NCI-H1105 treated with DMSO at 0.1 percent for 48 hours (cell line): ENCODE measurements around the gene APOBR.
"Not testable (repeated sequence)": the region's sequence is repeated elsewhere in the genome, so short reads cannot be mapped to it uniquely, and the experiment has no call there.

ENCODE experiments used
- DNase-seq: peaks from one replicate; lab custom pipeline; 2025; lab: John Stamatoyannopoulos, UW

APOBR gene, protein sequence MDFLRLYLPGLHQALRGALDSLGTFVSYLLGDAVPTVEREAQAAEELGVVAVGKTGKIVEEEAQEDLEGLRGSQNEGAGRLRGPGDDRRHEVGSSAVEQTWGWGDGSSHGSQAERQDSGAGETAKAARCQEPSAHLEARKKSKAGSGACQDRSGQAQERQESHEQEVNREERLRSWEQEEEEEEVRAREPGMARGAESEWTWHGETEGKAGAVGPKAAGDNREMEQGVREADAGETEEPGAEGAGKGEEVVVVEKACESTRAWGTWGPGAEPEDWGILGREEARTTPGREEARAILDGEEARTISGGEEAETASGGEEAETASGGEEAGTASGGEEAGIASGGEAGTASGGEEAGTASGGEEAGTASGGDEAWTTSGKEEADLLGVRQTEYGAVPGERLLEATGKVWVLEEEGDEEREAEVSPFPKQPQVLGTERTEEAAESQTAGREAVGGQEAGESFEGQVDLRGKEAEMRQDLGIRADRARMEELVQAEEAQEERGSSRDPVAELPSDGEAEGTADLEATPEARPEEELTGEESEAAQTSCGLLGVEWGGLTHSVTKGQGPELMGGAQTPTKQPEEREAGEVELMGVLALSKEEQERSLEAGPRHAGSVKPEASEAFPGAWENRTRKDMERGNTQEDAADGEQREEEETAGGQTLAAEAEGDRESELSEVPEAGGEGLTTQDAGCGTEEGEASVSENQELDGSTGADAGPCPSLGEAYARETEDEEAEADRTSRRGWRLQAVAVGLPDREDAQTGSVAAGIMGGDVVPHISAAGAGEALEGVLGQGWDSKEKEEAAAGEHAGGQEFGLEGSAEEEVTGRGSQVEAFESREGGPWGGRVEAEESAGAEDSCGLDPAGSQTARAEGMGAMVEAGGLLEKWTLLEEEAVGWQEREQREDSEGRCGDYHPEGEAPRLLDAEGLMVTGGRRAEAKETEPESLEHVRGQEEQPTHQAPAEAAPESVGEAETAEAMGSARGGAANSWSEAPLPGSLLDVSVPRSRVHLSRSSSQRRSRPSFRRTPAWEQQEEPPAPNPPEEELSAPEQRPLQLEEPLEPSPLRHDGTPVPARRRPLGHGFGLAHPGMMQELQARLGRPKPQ

DNA sequence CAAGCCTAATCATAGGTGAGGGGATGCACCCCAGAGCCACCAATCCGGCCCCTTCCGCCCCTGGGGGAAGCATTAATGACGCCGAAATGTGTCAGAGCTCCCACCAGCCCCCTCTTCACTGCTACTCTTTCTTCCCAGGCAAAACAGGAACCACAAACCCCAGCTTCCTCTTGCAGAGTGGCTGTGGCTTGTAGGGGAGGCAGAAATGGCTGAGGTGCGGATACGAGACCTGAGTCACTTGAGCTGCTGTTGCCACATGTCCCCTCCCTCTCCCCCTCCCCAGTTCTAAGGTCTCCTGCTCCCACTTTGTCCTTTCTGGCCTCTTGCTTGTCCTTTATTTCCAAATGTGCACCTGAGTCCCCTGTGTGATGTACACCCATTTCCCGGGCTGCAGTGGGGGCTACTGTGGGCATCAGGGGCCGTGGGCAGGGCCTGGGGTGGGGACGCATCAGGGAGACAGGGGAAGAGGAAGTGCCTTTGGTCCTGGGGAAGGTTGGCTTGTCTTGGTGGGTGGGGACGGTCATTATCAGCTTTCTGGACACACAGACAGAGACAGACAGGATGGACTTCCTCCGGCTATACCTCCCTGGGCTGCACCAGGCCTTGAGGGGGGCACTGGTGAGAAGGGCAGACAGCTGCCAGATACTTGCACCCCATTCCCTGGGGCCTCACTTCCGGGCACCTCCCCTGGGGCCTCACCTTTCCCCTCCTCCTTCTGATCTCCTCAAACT is at the start of gene APOBR:
APOBR (plus strand) TSS at position 523 of the 731 bp plus-strand sequence; CDS start at position 562, 39 bp downstream.
- no peak for DNase-seq

DNA sequence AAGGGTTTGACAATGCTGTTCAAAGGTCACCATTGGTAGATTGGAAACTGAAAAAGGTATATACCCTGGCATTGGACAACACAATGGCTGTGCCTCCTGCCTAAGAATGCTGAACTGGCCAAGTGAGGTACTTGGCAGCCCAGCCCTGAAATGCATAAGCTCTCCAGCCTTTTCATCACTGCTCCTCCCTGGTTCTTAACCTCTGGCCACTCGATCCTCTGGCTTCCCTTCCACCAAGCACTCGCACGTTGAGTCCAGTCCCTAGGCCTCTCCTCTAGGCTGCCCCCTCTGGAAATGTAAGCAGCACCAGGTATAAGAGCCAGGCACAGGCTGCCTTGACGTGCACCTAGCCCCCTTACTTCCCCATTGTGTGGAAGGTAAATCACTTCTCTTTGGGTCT is 48.1 kb upstream of the APOBR start:
- not testable (repeated sequence) for DNase-seq

DNA sequence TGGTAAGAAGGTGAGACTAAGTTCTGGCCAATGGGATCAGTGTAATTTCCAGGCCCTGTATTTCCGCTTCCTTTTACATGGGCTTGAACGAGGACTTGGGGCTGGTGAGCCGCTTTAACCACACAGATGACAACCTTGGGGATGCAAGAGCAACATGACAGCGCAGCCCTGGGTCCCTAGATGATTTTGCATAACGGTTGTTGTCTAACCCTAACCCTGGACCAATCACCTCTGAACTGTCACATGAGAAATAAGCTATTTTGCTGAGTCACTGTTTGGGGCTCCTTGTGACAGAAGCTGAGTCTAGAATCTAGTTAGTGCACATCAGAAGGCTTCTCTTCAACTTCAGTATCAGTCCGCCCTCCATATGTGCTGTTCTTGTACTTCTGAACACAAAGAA is 47.4 kb upstream of the APOBR start:
- not testable (repeated sequence) for DNase-seq

DNA sequence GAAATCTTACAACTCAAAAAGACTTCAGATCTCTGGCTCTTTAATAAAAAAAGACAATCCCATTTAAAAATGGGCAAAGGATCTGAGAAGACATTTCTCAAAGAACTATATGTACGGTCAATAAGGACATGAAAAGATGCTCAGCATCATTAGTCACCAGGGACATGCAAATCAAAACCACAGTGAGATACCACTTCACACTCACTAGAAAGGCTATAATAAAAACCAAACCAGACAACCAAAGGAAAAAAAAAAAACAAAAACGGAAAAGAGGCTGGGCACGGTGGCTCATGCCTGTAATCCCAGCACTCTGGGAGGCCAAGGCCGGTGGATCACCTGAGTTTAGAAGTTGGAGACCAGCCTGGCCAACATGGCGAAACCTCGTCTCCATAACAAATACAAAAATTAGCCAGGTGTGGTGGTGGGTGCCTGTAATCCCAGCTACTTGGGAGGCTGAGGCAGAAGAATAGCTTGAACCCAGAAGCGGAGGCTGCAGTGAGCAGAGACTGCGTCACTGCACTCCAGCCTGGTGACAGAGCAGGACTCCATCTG is 20.7 kb upstream of the APOBR start:
- DNase-seq, result no peak

DNA sequence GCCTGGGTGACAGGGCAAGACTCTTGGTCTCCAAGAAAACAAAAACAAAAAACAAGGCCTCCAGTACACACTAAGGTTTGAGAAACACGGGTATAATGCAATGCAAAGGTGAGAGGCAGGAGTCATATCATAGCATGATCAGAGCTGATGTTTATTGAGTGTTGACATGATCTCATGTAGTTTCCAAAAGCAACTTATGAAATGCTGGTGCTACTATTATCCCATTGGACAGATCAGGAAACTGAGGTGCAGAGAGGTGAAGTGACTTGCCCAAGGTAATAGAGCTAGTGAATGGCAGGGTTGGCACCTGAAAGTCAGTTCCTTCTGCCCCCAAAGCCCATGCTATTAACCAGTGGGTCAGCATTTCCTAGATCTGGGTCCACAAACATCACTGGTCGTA is 19.2 kb upstream of the APOBR start:
- no peak for DNase-seq

DNA sequence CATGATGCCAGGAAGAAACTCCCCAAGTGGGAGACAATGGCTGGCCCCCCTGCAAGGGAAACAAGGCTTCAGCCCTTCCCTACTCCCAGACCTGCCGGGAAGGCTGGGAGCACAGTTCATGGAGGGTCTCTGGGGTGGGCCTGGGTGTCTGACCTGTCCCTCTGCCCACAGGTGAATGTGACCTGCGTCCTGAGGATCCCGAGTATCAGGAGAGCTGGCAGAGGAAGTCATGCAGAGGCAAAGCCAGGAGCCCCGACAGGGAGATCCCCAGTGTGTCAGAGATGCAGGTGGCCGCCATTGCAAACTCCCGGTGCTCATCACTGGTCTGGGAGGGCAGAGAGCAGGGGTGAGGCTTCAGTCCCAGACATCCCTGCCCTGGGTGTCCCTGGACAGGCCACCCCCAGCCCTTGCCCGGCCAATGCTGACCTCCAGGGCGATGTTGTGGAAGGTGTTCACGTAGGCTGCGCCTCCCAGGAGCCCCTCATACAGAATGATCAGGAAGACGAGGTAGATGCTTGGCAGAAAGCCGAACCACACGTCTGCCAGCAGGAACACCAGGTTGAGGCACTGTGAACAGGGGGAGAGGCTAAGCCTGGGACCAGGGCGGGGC is 17.0 kb upstream of the APOBR start:
- no peak for DNase-seq

DNA sequence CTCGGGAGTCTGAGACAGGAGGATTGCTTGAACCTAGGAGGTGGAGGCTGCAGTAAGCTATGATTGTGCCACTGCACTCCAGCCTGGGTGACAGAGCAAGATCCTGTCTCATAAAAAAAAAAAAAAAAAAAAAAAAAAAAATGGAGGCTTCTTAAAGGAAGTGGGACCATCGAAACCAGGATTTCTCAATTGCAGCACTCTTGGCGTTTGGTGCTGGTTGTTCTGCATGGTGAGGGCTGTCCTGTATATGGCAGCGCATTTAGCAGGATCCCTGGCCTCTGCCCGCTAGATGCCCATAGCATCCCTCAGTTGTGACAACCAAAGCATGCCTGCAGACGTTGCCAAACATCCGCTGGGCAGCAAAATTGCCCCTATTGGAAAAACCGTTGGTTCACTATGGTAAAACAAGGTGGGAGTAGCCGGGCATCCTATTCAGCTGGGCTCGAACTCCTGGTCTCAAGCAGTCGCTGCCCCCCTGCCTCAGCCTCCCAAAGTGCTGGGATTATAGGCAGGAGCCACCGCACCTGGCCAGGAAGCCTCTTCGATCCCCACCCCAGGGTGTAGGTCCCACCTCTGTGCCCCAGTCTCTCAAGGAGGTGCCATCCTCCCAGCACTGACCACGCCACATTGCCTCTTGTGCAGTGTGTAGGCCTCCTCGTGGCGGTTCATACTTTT is 15.8 kb upstream of the APOBR start:
- DNase-seq, result no peak

DNA sequence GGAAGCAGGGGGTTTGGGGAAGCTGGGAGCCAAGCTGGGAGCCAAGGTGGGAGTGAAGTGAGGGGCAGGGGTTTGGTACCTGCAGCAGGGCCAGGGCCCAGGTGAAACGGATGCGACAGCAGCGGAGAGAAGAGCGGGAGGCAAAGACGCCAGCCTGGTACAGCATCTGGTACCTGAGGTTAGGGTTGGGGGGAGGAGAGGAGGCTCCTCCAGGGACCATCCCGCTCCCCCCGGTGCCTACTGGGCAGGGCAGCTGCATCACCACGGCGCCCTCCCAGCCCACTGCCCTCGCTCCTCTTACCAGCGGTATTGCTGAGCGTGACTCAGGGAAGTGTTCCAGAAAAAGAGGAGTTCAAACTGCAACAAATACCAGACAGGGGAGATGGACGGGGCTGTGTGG is 12.4 kb upstream of the APOBR start:
- DNase-seq, result no peak

DNA sequence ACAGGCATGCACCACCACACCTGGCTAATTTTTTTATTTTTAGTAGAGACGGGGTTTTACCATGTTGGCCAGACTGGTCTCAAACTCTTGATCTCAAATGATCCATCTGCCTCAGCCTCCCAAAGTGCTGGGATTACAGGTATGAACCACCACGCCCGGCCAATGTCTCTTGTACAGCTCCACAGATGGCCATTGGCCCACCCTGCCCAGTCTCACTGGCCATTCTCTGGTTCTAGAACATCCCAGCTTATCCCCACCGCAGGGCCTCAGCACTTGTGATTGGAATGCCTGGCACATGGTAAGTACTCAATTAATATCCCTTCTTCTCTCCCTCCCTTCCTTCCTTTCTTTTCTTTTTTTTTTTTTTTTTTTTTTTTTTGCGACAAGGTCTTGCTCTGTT is 11.1 kb upstream of the APOBR start:
- not testable (repeated sequence) for DNase-seq

DNA sequence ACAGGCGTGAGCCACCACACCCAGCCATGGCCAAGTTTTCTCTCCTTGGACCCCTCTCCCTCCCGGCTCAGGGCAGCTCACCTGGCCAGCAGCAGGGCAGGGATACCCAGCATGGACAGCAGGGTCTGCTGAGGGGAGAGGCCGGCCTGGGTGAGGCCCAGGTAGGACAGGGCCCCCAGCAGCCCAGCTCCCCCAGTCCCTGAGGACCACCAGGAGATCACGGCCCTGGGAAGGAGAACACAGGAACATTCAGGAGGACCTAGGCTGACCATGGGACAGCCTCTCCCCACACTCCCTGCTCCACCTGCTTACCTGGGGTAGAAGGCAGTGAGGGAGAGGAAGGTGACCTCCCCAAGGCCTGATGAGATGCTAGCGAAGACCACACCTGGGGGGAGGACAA is 8.2 kb upstream of the APOBR start:
- DNase-seq, result no peak

DNA sequence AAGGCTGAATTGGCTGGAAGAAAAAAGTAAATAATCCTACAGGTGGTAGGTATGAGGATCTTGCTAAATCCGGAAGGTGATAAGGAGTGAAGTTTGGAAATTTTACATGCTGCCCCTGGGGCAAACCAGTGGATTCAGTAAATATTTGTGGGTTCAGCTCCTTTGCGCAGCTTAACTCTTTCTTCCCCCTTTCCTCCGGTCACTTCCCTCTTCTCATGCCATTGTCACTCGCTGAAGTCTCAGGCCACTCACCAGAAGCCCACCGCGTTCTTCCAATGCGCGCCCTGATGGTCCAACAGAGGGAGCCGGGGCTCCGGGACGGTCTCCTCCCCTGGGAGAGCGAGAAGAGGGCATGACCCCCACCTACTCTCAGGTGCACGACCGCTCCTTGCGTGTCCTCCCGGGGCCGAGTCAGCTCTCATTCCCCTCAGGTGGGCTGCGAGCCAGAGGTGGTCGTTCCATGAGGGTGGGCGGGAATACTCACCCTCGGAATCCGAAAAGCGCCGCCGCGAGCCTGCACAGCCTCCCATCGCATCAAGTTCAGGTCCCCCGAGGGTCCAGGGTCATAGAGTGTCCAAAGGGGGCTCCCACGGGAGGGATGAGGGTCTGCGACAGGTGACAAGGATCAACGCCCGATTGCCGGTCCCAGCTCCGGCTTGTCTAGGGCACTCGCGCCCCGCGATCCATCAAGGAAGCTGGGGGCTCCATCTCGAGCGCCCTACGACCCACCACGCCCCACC is 3.0 kb upstream of the APOBR start:
- peak; percentile 20 for DNase-seq

DNA sequence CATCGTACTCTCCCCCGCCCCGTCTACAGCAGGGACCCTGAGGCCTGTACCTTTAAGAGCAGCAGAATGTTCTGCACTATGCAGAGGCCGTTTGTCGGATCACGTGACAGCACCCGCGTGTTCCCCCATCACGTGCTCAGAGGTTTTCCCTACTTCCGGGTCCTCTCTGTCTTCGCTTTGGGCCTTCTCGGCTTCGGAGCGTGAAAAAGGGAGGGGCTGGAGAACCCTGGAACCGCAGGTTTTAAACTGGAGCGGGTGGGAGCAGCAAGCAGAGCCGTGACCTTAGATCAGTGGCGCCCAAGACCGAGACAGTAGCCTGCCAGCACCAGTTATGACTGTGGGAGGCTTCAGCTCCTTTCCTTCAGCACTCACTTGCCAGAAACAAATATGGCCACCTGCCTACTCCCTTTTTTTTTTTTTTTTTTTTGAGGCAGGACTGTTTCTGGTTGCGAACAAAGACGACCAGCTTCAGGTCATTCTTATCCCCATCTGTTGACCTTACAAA is 2.4 kb upstream of the APOBR start, which contains the start of gene CLN3:
CLN3 (minus strand) TSS at position 105 of the 505 bp plus-strand sequence. CDS start 315 bp downstream, outside the sequence.
- DNase-seq, result peak; percentile 95

DNA sequence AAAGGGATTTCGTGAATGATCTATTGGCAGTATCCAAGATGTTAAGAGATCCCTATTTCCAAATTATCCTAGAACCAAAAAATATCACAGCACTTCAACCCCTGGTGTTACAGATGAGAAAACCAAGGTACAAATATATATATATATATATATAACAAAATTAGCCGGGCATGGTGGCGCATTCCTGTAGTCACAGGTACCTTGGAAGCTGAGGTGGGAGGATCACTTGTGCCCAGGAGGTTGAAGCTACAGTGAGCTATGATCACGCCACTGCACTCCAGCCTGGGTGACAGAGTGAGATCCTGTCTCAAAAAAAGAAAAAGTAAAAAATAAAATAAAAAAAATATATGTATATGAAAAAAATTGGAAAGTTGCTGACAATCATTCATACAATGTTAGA is 1.9 kb upstream of the APOBR start:
- no peak for DNase-seq

DNA sequence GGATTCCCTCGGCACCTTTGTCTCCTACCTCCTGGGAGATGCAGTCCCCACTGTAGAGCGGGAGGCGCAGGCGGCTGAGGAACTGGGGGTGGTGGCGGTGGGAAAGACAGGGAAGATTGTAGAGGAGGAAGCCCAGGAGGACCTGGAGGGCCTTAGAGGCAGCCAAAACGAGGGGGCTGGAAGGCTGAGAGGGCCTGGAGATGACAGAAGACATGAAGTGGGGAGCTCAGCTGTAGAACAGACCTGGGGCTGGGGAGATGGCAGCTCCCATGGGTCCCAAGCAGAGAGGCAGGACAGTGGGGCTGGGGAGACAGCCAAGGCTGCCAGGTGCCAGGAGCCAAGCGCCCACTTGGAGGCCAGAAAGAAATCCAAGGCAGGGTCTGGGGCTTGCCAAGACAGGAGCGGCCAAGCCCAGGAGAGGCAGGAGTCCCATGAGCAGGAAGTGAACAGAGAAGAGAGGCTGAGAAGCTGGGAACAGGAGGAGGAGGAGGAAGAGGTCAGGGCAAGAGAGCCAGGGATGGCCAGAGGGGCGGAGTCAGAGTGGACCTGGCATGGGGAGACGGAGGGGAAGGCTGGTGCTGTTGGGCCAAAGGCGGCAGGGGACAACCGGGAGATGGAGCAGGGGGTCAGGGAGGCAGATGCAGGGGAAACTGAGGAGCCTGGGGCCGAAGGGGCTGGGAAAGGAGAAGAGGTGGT is 803 bp downstream of the APOBR start:
- DNase-seq, result no peak

DNA sequence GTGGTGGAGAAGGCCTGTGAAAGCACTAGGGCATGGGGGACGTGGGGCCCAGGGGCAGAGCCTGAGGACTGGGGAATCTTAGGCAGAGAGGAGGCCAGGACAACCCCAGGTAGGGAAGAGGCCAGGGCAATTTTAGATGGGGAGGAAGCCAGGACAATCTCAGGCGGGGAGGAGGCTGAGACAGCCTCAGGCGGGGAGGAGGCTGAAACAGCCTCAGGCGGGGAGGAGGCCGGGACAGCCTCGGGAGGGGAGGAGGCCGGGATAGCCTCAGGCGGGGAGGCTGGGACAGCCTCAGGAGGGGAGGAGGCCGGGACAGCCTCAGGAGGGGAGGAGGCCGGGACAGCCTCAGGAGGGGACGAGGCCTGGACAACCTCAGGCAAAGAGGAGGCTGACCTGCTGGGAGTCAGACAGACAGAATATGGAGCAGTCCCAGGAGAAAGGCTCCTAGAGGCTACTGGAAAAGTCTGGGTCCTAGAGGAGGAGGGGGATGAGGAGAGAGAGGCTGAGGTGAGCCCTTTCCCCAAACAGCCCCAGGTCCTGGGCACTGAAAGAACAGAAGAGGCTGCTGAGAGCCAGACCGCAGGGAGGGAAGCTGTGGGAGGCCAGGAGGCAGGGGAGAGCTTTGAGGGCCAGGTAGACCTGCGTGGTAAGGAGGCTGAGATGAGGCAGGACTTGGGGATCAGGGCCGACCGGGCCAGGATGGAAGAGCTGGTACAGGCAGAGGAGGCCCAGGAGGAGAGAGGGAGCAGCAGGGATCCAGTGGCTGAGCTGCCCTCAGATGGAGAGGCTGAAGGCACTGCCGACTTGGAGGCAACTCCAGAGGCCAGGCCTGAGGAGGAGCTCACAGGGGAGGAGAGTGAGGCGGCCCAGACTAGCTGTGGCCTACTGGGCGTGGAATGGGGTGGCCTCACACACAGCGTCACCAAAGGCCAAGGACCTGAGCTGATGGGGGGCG is 1.6 kb downstream of the APOBR start:
- no peak for DNase-seq

DNA sequence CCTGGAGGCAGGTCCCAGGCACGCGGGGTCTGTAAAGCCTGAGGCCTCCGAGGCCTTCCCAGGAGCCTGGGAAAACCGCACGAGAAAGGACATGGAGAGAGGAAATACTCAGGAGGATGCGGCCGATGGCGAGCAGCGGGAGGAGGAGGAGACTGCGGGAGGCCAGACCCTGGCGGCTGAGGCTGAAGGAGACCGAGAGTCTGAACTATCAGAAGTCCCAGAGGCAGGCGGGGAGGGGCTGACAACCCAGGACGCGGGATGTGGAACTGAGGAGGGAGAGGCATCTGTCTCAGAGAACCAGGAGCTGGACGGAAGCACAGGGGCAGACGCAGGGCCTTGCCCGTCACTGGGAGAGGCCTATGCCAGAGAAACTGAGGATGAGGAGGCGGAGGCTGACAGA is 2.4 kb downstream of the APOBR start:
- no peak for DNase-seq

DNA sequence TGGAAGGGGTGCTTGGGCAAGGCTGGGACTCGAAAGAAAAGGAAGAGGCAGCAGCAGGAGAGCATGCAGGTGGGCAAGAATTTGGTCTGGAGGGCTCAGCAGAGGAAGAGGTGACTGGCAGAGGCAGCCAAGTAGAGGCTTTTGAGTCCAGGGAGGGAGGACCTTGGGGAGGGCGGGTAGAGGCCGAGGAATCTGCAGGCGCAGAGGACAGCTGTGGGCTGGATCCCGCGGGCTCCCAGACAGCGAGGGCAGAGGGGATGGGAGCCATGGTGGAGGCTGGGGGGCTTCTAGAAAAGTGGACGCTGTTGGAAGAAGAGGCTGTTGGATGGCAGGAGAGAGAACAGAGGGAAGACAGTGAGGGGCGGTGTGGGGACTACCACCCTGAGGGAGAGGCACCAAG is 2.9 kb downstream of the APOBR start:
- no peak for DNase-seq
